ENCODE data around the gene SREBF1. TPM values are rescaled to one million over a fixed set of nuclear protein-coding genes. Genes with fewer than 3 reads are reported as not detected.

The SREBF1 gene
- polyA plus RNA-seq, 3 donors, result 7.6 to 35.9 (median 10.5) TPM

DNA sequence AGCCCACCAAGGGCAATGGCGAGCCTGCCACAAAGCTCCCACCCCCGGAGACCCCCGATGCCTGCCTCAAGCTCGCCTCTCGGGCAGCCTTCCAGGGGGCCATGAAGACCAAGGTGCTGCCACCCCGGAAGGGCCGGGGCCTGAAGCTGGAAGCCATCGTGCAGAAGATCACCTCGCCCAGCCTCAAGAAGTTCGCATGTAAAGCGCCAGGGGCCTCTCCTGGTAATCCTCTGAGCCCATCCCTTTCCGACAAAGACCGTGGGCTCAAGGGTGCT is 40.1 kb downstream of the SREBF1 start:
- H2AFZ ChIP-seq (ENCODE audit: insufficient read depth, low read depth, low read length, poor library complexity, severe bottlenecking), result no peak overlapping the region
- peaks cover 56 to 58% of the 10 kb centered on the region in 2 donors for H3K36me3 ChIP-seq (replicated peaks in 1 of 2; ENCODE audit: control insufficient read depth in 1 of 2, insufficient read depth in 2 of 2, low read length in 2 of 2)
- intact Hi-C loops (cut with micrococcal nuclease), result no loop called here
- H3K27ac Mint-ChIP-seq, result no peak overlapping the region
- H3K4me1 ChIP-seq (ENCODE audit: control insufficient read depth in 1 of 2, insufficient read depth in 2 of 2, low read length in 2 of 2), result peaks cover 0 to 5% of the 10 kb centered on the region in 2 donors
- 97% methylated on average over 6 of the region's 13 CpGs for WGBS (ENCODE audit: insufficient coverage)
- no peak overlapping the region for H3K27ac ChIP-seq (ENCODE audit: low read depth in 1 of 2, low read length in 2 of 2)
- no peak overlapping the region for H3K9ac ChIP-seq (ENCODE audit: insufficient read depth, low read length, poor library complexity, severe bottlenecking)
- peaks cover 12% of the 10 kb centered on the region for H3K4me1 Mint-ChIP-seq
- H3K9me3 ChIP-seq (replicated peaks in 1 of 2; ENCODE audit: control insufficient read depth in 1 of 2, insufficient read depth in 1 of 2, low read length in 2 of 2), result no peaks in the 10 kb centered on the region
- no peak for DNase-seq
- no peaks in the 10 kb centered on the region for H3K27me3 ChIP-seq (ENCODE audit: control insufficient read depth in 2 of 2, insufficient read depth in 2 of 2, low read length in 2 of 2)
- H3K79me2 ChIP-seq (ENCODE audit: insufficient read depth, low read length), result no peaks in the 10 kb centered on the region
- H3K9me3 Mint-ChIP-seq, result no peaks in the 10 kb centered on the region
- H3K4me2 ChIP-seq (replicated peaks; ENCODE audit: extremely low read depth, low read length, poor library complexity, severe bottlenecking), result no peak overlapping the region
- TF ChIP-seq CTCF (IDR thresholded peaks at IDR 0.05), result no peak
- no peak overlapping the region for H3K4me3 Mint-ChIP-seq
- H3K27me3 Mint-ChIP-seq (ENCODE audit: low read depth in 3 of 3), result peaks cover 0 to 3% (median 2%) of the 10 kb centered on the region in 3 donors
- H3K36me3 Mint-ChIP-seq, result peaks cover 30 to 52% of the 10 kb centered on the region in 2 donors
- H4K20me1 ChIP-seq (ENCODE audit: insufficient read depth, low read length), result peaks cover 21% of the 10 kb centered on the region
- H3K4me3 ChIP-seq (replicated peaks in 1 of 3; ENCODE audit: low read depth in 2 of 3, low read length in 3 of 3), result no peak overlapping the region

- Mint-ChIP-seq H3K27ac (no peak overlapping the region), H3K27me3 (ENCODE audit: low read depth in 3 of 3) (peaks cover 2 to 6% (median 2%) of the 10 kb centered on the region in 3 donors), H3K36me3 (peaks cover 30 to 50% of the 10 kb centered on the region in 2 donors), H3K4me3 (no peak overlapping the region), H3K9me3 (no peaks in the 10 kb centered on the region), H3K4me1 (peaks cover 12% of the 10 kb centered on the region)
- WGBS (ENCODE audit: insufficient coverage), result 98% methylated on average over 27 of the region's 40 CpGs
- Histone ChIP-seq H3K4me1 (ENCODE audit: control insufficient read depth in 1 of 2, insufficient read depth in 2 of 2, low read length in 2 of 2) (peaks cover 0 to 5% of the 10 kb centered on the region in 2 donors), H4K20me1 (ENCODE audit: insufficient read depth, low read length) (peaks cover 26% of the 10 kb centered on the region), H3K79me2 (ENCODE audit: insufficient read depth, low read length) (no peaks in the 10 kb centered on the region), H3K4me2 (replicated peaks; ENCODE audit: extremely low read depth, low read length, poor library complexity, severe bottlenecking) (no peak overlapping the region), H2AFZ (ENCODE audit: insufficient read depth, low read depth, low read length, poor library complexity, severe bottlenecking) (no peak overlapping the region), H3K4me3 (replicated peaks in 1 of 3; ENCODE audit: low read depth in 2 of 3, low read length in 3 of 3) (no peak overlapping the region), H3K9ac (ENCODE audit: insufficient read depth, low read length, poor library complexity, severe bottlenecking) (no peak overlapping the region), H3K9me3 (replicated peaks in 1 of 2; ENCODE audit: control insufficient read depth in 1 of 2, insufficient read depth in 1 of 2, low read length in 2 of 2) (no peaks in the 10 kb centered on the region), H3K27me3 (ENCODE audit: control insufficient read depth in 2 of 2, insufficient read depth in 2 of 2, low read length in 2 of 2) (no peaks in the 10 kb centered on the region), H3K36me3 (replicated peaks in 1 of 2; ENCODE audit: control insufficient read depth in 1 of 2, insufficient read depth in 2 of 2, low read length in 2 of 2) (peaks cover 54 to 58% of the 10 kb centered on the region in 2 donors), H3K27ac (ENCODE audit: low read depth in 1 of 2, low read length in 2 of 2) (no peak overlapping the region)
- intact Hi-C loops (cut with micrococcal nuclease), result no loop called here
- TF ChIP-seq CTCF (IDR thresholded peaks at IDR 0.05), result no peak
- no peak for DNase-seq
Observed at GRCh38 chr17:17795946-17796786, 40.6 kb downstream of the SREBF1 start.

Data from CD14-positive monocyte (primary cell).